WTC11 (cell line): Measurements from ENCODE around the gene IRF2BP2. TPM values are rescaled to one million over a fixed set of nuclear protein-coding genes. Genes with fewer than 3 reads are reported as not detected.

Experiments used
- ATAC-seq: fragments of 200-7000 bp; cut with Tn5 transposase; 2 replicates; pipeline ENCODE4 v1.10.0; 2021; ENCODE audit warnings: mild to moderate bottlenecking, moderate library complexity
- CTCF ChIA-PET: fragments of 300-600 bp; sonication (Branson Sonifier 250); formaldehyde crosslinking; loops from one replicate; lab custom pipeline; 2021; ENCODE audit warnings: antibody characterized with exemption; lab: Charles Lee
- POLR2A ChIA-PET: fragments of 350-600 bp; sonication (Branson Sonifier 250); formaldehyde crosslinking; loops from one replicate; lab custom pipeline; 2021; ENCODE audit warnings: antibody characterized with exemption; lab: Charles Lee
- DNase-seq: peaks from one replicate; pipeline ENCODE4 v3.0.0; 2021; ENCODE audit warnings: low spot score
- H3K27ac Mint-ChIP-seq: 2 replicates; pipeline ENCODE4 v1.8.0; 2021; ENCODE audit warnings: mixed read lengths
- H3K27me3 Mint-ChIP-seq: 2 replicates; pipeline ENCODE4 v1.8.0; 2021; ENCODE audit warnings: low read depth, mild to moderate bottlenecking, moderate library complexity, mixed read lengths
- H3K36me3 Mint-ChIP-seq: 2 replicates; pipeline ENCODE4 v1.8.0; 2021; ENCODE audit warnings: mixed read lengths
- H3K4me1 Mint-ChIP-seq: 2 replicates; pipeline ENCODE4 v1.8.0; 2022; ENCODE audit warnings: mixed read lengths
- H3K4me3 Mint-ChIP-seq: 2 replicates; pipeline ENCODE4 v1.8.0; 2021; ENCODE audit warnings: mild to moderate bottlenecking, moderate library complexity, mixed read lengths
- H3K9me3 Mint-ChIP-seq: 2 replicates; pipeline ENCODE4 v1.8.0; 2021; ENCODE audit warnings: mixed read lengths
- ATF3 ChIP-seq: sonication (generic); formaldehyde crosslinking; conservative IDR thresholded peaks from 2 replicates; pipeline ENCODE4 v1.8.1; 2022; ENCODE audit warnings: mild to moderate bottlenecking, missing genetic modification reagents
- CBFB ChIP-seq: sonication (generic); formaldehyde crosslinking; IDR thresholded peaks from 2 replicates; pipeline ENCODE4 v1.8.1; 2022; ENCODE audit warnings: mild to moderate bottlenecking, low read depth, missing genetic modification reagents
- E2F1 ChIP-seq: sonication (generic); formaldehyde crosslinking; IDR thresholded peaks from 2 replicates; pipeline ENCODE4 v1.8.0; 2022; ENCODE audit warnings: mild to moderate bottlenecking, missing genetic modification reagents
- EMX1 ChIP-seq: fragments of 250-450 bp; sonication (Bioruptor Pico); IDR thresholded peaks from 2 replicates; pipeline ENCODE4 v1.8.0; 2021; ENCODE audit warnings: mild to moderate bottlenecking
- FOXP1 ChIP-seq: sonication (generic); formaldehyde crosslinking; IDR thresholded peaks from 2 replicates; pipeline ENCODE4 v1.8.0; 2022; ENCODE audit warnings: missing genetic modification reagents, mild to moderate bottlenecking, moderate library complexity, borderline replicate concordance
- GRHL2 ChIP-seq: fragments of 250-450 bp; sonication (Bioruptor Pico); IDR thresholded peaks from 2 replicates; pipeline ENCODE4 v1.8.0; 2022; ENCODE audit warnings: mild to moderate bottlenecking, moderate library complexity; ENCODE audit not compliant: insufficient replicate concordance, severe bottlenecking
- IRF1 ChIP-seq: sonication (generic); formaldehyde crosslinking; IDR thresholded peaks from 2 replicates; pipeline ENCODE4 v1.8.0; 2023; ENCODE audit warnings: missing genetic modification reagents
- JUN ChIP-seq: sonication (generic); formaldehyde crosslinking; IDR thresholded peaks from 2 replicates; pipeline ENCODE4 v1.8.0; 2023; ENCODE audit warnings: mild to moderate bottlenecking, missing genetic modification reagents
- MXD4 ChIP-seq: fragments of 250-450 bp; sonication (Bioruptor Pico); IDR thresholded peaks from 2 replicates; pipeline ENCODE4 v1.8.0; 2021; ENCODE audit warnings: mild to moderate bottlenecking, moderate library complexity, borderline replicate concordance
- MYBL2 ChIP-seq: sonication (generic); formaldehyde crosslinking; IDR thresholded peaks from 2 replicates; pipeline ENCODE4 v1.8.1; 2023; ENCODE audit warnings: mild to moderate bottlenecking, moderate library complexity, missing genetic modification reagents
- NFE2L1 ChIP-seq: sonication (generic); formaldehyde crosslinking; IDR thresholded peaks from 2 replicates; pipeline ENCODE4 v1.8.1; 2023; ENCODE audit warnings: missing genetic modification reagents
- NR2C2 ChIP-seq: sonication (generic); formaldehyde crosslinking; IDR thresholded peaks from 2 replicates; pipeline ENCODE4 v1.8.0; 2022; ENCODE audit warnings: mild to moderate bottlenecking, missing genetic modification reagents
- OVOL2 ChIP-seq: fragments of 250-450 bp; sonication (Bioruptor Pico); IDR thresholded peaks from 2 replicates; pipeline ENCODE4 v1.9.0; 2021; ENCODE audit warnings: mild to moderate bottlenecking, borderline replicate concordance
- PRDM15 ChIP-seq: sonication (generic); formaldehyde crosslinking; IDR thresholded peaks from 2 replicates; pipeline ENCODE4 v1.8.0; 2022; ENCODE audit warnings: missing genetic modification reagents
- PREB ChIP-seq: sonication (generic); formaldehyde crosslinking; IDR thresholded peaks from 2 replicates; pipeline ENCODE4 v1.8.1; 2022; ENCODE audit warnings: mild to moderate bottlenecking, missing genetic modification reagents, moderate library complexity, borderline replicate concordance
- PRRX2 ChIP-seq: fragments of 250-450 bp; sonication (Bioruptor Pico); IDR thresholded peaks from 2 replicates; pipeline ENCODE4 v1.8.0; 2021; ENCODE audit warnings: mild to moderate bottlenecking
- RORB ChIP-seq: fragments of 250-450 bp; sonication (Bioruptor Pico); IDR thresholded peaks from 2 replicates; pipeline ENCODE4 v1.9.0; 2021; ENCODE audit warnings: mild to moderate bottlenecking
- USF1 ChIP-seq: sonication (generic); formaldehyde crosslinking; IDR thresholded peaks from 2 replicates; pipeline ENCODE4 v1.8.0; 2022; ENCODE audit warnings: mild to moderate bottlenecking, missing genetic modification reagents
- ZNF138 ChIP-seq: sonication (generic); formaldehyde crosslinking; conservative IDR thresholded peaks from 2 replicates; pipeline ENCODE4 v1.8.1; 2022; ENCODE audit warnings: mild to moderate bottlenecking, moderate library complexity, missing genetic modification reagents
- ZNF232 ChIP-seq: sonication (generic); formaldehyde crosslinking; IDR thresholded peaks from 2 replicates; pipeline ENCODE4 v1.8.0; 2022; ENCODE audit warnings: mild to moderate bottlenecking, missing genetic modification reagents
- ZNF396 ChIP-seq: fragments of 250-450 bp; sonication (Bioruptor Pico); IDR thresholded peaks from 2 replicates; pipeline ENCODE4 v1.8.0; 2021; ENCODE audit warnings: mild to moderate bottlenecking, moderate library complexity, borderline replicate concordance
- ZNF423 ChIP-seq: fragments of 250-450 bp; sonication (Bioruptor Pico); IDR thresholded peaks from 2 replicates; pipeline ENCODE4 v2.1.2; 2022; ENCODE audit warnings: mild to moderate bottlenecking, moderate library complexity
- ZSCAN18 ChIP-seq: fragments of 250-450 bp; sonication (Bioruptor Pico); IDR thresholded peaks from 2 replicates; pipeline ENCODE4 v2.1.2; 2022; ENCODE audit warnings: mild to moderate bottlenecking, moderate library complexity
- total RNA-seq: library from RNA; stranded (reverse); gene quantifications from 3 replicates; pipeline ENCODE4 v1.2.3, GENCODE V29; 2021

The IRF2BP2 gene
- total RNA-seq, 1 experiment from 2014 or later, result 70.9 TPM

GRCh38 chr1:234579967-234580366 lies 30.0 kb downstream of the IRF2BP2 start:
- ChIA-PET CTCF (no interaction called here), POLR2A (no interaction called here)
- TF ChIP-seq NFE2L1 (CRISPR knock-in tag) (no peak), RORB (CRISPR knock-in tag) (no peak)
- ATAC-seq, result no peak
- Mint-ChIP-seq H3K36me3 (no peaks in the 10 kb centered on the region), H3K4me3 (no peak overlapping the region), H3K4me1 (no peaks in the 10 kb centered on the region), H3K27me3 (no peaks in the 10 kb centered on the region; the same call in 1 of the 2 replicates), H3K27ac (no peak overlapping the region), H3K9me3 (no peaks in the 10 kb centered on the region; the same call in 1 of the 2 replicates)
- no peak for DNase-seq

- ATAC-seq, result peak; percentile 70
- H3K36me3 Mint-ChIP-seq, result no peaks in the 10 kb centered on the region
- no peaks in the 10 kb centered on the region; the same call in 1 of the 2 replicates for H3K27me3 Mint-ChIP-seq
- no peak for TF ChIP-seq GRHL2 (CRISPR knock-in tag)
- no peak for TF ChIP-seq ZNF138
- TF ChIP-seq ZNF423, result no peak
- no peak for TF ChIP-seq EMX1 (CRISPR knock-in tag)
- no peak for TF ChIP-seq PRRX2 (CRISPR knock-in tag)
- no peak for TF ChIP-seq NR2C2 (CRISPR knock-in tag)
- TF ChIP-seq PREB (CRISPR knock-in tag), result no peak
- no peak for TF ChIP-seq ZNF232 (CRISPR knock-in tag)
- no peak for TF ChIP-seq MXD4 (CRISPR knock-in tag)
- no peak for TF ChIP-seq ATF3
- TF ChIP-seq JUN (CRISPR knock-in tag), result no peak
- H3K4me1 Mint-ChIP-seq, result no peaks in the 10 kb centered on the region
- no peak overlapping the region for H3K4me3 Mint-ChIP-seq
- no peak overlapping the region for H3K27ac Mint-ChIP-seq
- no peaks in the 10 kb centered on the region; the same call in 1 of the 2 replicates for H3K9me3 Mint-ChIP-seq
- DNase-seq, result no peak
- POLR2A ChIA-PET, result no interaction called here
- CTCF ChIA-PET, result interaction anchor here (0.8 to 1.5 kb wide), 2 partner anchors 19 to 79 kb away, joined by 6 to 7 read pairs; no protein-coding TSS in a partner anchor
Observed at GRCh38 chr1:234578735-234579134, 31.2 kb downstream of the IRF2BP2 start.

GRCh38 chr1:234578087-234578486 lies 31.9 kb downstream of the IRF2BP2 start:
- Mint-ChIP-seq H3K27ac (no peak overlapping the region), H3K4me1 (no peaks in the 10 kb centered on the region), H3K9me3 (no peaks in the 10 kb centered on the region; the same call in 1 of the 2 replicates), H3K36me3 (no peaks in the 10 kb centered on the region), H3K4me3 (no peak overlapping the region), H3K27me3 (no peaks in the 10 kb centered on the region; the same call in 1 of the 2 replicates)
- POLR2A ChIA-PET, result no interaction called here
- ATAC-seq (no peak), DNase-seq (no peak)
- CTCF ChIA-PET, result interaction anchor here (0.8 to 1.5 kb wide), 3 partner anchors 20 to 515 kb away, joined by 6 to 7 read pairs (median 7); no protein-coding TSS in a partner anchor
- TF ChIP-seq USF1 (CRISPR knock-in tag), result no peak
- no peak for TF ChIP-seq NR2C2 (CRISPR knock-in tag)
- TF ChIP-seq CBFB (CRISPR knock-in tag), result no peak
- TF ChIP-seq ZSCAN18, result no peak
- TF ChIP-seq MYBL2 (CRISPR knock-in tag), result no peak
- no peak for TF ChIP-seq IRF1 (CRISPR knock-in tag)
- TF ChIP-seq PRDM15 (CRISPR knock-in tag), result no peak
- no peak for TF ChIP-seq E2F1 (CRISPR knock-in tag)
- no peak for TF ChIP-seq OVOL2 (CRISPR knock-in tag)
- TF ChIP-seq FOXP1 (CRISPR knock-in tag), result no peak
- TF ChIP-seq ZNF396, result no peak
